Mucosa of rectum (tissue), 2 donors: Measurements from ENCODE around the gene ASB8.
A peak's percentile ranks its signal among the peaks of the same experiment; 100 is the strongest.

Source experiments
- H3K27ac ChIP-seq, 2 donors: one replicate each; pipeline ENCODE4 v1.7.0; 2013; ENCODE audit warnings: inconsistent platforms in 2 of 2, low read depth in 2 of 2, low read length in 2 of 2
- H3K27me3 ChIP-seq, 2 donors: one replicate each; pipeline ENCODE4 v1.7.0; 2013; ENCODE audit warnings: low read length in 2 of 2; ENCODE audit not compliant: control insufficient read depth in 2 of 2, insufficient read depth in 2 of 2
- H3K36me3 ChIP-seq, 2 donors: one replicate each; pipeline ENCODE4 v1.7.0; 2013; ENCODE audit warnings: low read length in 2 of 2; ENCODE audit not compliant: control insufficient read depth in 2 of 2, insufficient read depth in 2 of 2
- H3K4me1 ChIP-seq, 2 donors: one replicate each; pipeline ENCODE4 v1.7.0; 2013; ENCODE audit warnings: low read length in 2 of 2, mild to moderate bottlenecking in 1 of 2; ENCODE audit not compliant: control insufficient read depth in 2 of 2, insufficient read depth in 2 of 2
- H3K4me3 ChIP-seq, 2 donors: one replicate each; pipeline ENCODE4 v1.7.0; 2013; ENCODE audit warnings: low read length in 2 of 2
- H3K9ac ChIP-seq, 2 donors: one replicate each; pipeline ENCODE4 v1.7.0; 2013; ENCODE audit warnings: low read length in 2 of 2, low read depth in 1 of 2, mild to moderate bottlenecking in 1 of 2
- H3K9me3 ChIP-seq, 2 donors: one replicate each; pipeline ENCODE4 v1.7.0; 2013; ENCODE audit warnings: low read length in 2 of 2; ENCODE audit not compliant: control insufficient read depth in 2 of 2
- donor health status: healthy.
- donor health status: Normal muscosa, but diverticular disease.

ASB8 gene

DNA sequence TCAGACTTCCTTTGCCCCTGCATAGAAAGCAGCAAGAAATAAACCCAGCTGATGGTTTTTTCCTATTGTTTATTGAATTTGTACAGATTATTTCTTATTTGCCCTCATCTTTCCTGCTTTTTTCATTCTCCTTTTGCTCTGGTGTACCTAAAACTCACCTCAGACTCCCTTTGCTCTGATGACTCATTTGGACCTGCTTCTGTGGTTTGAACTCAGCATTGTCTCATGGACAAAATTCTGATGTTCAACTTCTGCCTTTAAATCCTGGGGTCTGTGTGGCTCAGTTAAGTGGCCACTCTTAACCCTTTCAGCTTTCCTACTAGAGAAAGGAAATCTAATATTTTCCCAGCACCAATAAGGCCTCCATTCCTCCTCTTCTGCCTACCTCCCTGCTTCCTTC lies 47.9 kb downstream of the ASB8 start:
- H3K9me3 ChIP-seq = no peaks in the 10 kb centered on the region
- peaks cover 9 to 14% of the 10 kb centered on the region in 2 donors for H3K4me1 ChIP-seq
- no peak overlapping the region for H3K4me3 ChIP-seq

DNA sequence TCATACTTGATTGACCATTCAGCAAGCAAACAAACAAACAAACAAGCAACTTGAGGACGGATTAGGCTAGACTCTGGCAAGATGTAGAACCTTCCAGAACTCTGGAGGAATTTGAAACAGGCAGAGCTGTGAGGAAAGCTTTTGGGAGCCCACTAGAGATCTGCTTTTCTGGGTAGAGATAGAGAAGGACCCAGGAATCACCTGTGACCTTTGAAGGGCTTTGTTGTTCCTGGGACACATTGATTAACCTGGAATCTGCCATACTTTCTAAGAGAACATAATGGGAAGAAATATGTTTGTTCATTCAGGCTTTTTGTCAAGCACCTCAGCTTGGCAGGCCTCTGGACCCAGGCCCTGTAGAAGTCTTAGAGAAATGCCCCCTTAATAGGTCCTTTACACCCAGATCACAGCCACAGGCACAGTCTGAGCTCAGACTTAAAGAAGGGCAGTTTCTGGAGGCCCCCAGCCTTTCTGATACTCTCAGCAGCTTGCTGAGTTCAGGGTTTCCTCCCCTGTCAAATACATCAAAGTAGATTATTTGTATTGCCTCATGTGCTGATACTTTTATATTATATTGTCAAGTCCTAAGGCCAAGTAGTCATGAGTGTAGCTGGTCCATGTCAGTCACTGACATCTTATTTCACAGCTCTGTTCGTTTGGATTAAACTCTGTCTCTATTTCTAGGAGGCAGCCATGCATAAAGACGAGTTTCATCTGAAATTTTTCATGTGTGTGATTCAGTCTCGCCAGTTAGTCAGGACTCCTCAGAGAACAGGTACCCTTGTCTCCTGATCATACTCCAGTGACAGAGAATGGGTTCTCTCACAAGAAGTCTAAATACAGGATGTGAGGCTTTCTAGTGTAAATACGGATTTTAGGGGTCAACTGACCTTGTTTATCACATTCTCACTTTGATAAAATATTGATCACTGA lies 50.4 kb downstream of the ASB8 start:
- Histone ChIP-seq H3K9me3 (no peaks in the 10 kb centered on the region), H3K4me3 (peak overlapping the region; percentile 96 to 97), H3K9ac (peak overlapping the region; percentile 80 to 93), H3K36me3 (no peaks in the 10 kb centered on the region), H3K27me3 (no peaks in the 10 kb centered on the region), H3K27ac (peak overlapping the region; percentile 90 to 93), H3K4me1 (peaks cover 9 to 16% of the 10 kb centered on the region in 2 donors)

More for the DNA sequence above, 47.9 kb downstream of the ASB8 start:
- no peak overlapping the region for H3K27ac ChIP-seq
- H3K27me3 ChIP-seq = no peaks in the 10 kb centered on the region
- H3K9ac ChIP-seq = no peak overlapping the region
- H3K36me3 ChIP-seq = no peaks in the 10 kb centered on the region

DNA sequence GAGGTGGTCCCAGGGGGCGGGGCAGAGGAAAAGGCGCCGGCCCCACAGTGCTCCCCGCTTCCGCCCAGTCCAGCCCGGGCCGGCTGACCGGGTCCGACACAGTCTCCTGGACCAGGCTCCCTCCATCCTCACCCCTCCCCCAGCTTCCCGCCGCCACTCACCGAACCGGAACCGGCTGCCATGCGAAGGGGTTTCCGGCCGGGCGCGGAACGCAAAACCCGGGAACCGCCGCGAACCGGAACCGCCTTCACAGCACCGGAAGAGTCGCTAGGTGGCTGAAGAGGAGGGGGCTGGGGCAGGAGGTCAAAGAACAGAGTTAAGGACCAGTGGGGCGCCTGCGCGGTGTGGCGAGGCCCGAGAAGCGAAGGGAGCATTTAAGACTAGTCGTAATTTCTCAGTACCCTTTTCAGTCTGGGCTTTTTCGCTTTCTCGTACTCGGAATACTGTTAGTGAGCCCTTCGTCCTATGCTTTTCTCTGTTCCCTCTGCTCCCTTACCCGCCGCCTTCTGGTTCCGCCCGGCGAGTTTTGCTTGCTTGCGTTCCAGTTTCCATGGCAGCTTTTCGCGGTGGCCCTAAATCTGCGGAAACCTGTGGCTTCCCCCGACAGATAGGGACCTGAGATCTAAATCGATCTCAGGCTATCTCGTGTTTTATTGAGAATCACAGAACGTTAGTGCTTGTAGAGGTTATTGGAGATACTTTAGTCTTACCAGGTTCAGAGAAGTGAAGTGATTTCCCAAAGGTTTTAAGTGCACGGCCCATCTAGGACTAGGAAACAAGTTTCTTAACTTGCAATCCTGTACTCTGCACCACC lies 51.2 kb downstream of the ASB8 start, which contains the start of gene SENP1:
TSS of gene SENP1 (minus strand) at position 213 of the 814 bp plus-strand sequence. CDS start 4,607 bp downstream, outside the sequence.
- Histone ChIP-seq H3K4me3 (peak within 1 kb of the TSS; percentile 96 to 97), H3K9ac (peak within 1 kb of the TSS; percentile 80 to 93), H3K27ac (peak within 1 kb of the TSS; percentile 90 to 93)

DNA sequence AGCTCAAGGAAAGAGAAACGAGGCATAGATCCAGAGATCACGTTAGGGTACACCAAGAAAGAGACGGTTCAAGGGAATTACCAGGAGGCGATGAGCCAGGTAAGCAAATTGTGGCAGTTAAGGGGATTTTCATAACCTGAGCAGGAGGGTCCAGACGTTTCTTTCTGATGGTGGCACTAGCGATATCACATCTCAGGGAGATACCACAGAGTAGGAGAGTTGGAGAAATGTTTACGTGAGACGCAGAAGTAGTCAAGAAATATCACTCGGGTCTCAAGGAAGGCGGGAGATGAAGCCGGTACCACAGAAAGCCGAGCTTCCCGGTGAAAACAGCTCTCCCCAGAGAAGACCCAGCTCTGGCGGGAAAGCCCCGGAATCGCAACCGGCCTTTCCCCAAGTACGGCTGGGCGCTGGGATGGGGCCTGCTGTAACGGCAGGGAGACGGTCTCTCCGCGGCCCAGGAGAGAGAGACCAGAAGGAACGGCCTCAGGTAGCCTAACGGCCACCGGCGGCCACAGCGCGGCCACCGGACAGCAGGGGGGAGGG lies 51.9 kb downstream of the ASB8 start:
- Histone ChIP-seq H3K27me3 (no peaks in the 10 kb centered on the region), H3K4me1 (peaks cover 9 to 16% of the 10 kb centered on the region in 2 donors), H3K36me3 (no peaks in the 10 kb centered on the region), H3K9ac (peak overlapping the region; percentile 54 to 80), H3K4me3 (peak overlapping the region; percentile 96 to 97), H3K9me3 (no peaks in the 10 kb centered on the region), H3K27ac (peak overlapping the region; percentile 90 to 93)

More for the DNA sequence above, 51.2 kb downstream of the ASB8 start, which contains the start of gene SENP1:
- Histone ChIP-seq H3K9me3 (no peaks in the 10 kb centered on the region), H3K36me3 (no peaks in the 10 kb centered on the region), H3K27me3 (no peaks in the 10 kb centered on the region), H3K4me1 (peaks cover 9 to 16% of the 10 kb centered on the region in 2 donors)

DNA sequence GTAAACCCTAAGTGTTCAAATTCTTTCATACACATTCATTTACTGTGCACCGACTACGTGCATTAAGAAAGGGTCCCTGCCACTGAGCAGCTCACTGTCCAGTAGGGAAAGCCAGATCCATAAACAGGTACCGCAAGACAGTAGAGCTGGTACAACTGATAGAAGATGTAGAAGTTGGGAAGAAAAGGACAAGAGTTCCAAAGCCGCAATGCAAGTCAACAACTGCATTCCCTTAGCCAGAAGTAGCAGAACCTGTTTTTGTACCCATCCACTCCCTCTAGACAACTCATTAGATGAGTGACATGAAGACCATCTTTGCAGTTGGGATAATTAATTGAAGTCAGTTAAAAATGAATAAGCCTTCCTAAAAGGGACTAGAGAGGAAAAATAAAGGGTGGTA lies 52.8 kb downstream of the ASB8 start:
- H3K9me3 ChIP-seq = no peaks in the 10 kb centered on the region
- no peak overlapping the region for H3K9ac ChIP-seq
- peaks cover 9 to 16% of the 10 kb centered on the region in 2 donors for H3K4me1 ChIP-seq
- H3K36me3 ChIP-seq = no peaks in the 10 kb centered on the region
- H3K27ac ChIP-seq = no peak overlapping the region
- H3K4me3 ChIP-seq = peak overlapping the region in 1 of 2 donors; percentile 97
- no peaks in the 10 kb centered on the region for H3K27me3 ChIP-seq
